ENCODE data around the gene CUEDC1. TPM values are rescaled to one million over a fixed set of nuclear protein-coding genes. Genes with fewer than 3 reads are reported as not detected.

Gene CUEDC1
- total RNA-seq, 3 donors from 2014 or later = 23.5 to 46.8 (median 23.6) TPM

GRCh38 chr17:57864273-57864672 is 90.9 kb downstream of the CUEDC1 start:
- no peak for TF ChIP-seq CTCF (IDR thresholded peaks at IDR 0.05)
- H3K9me3 ChIP-seq = no peaks in the 10 kb centered on the region
- intact Hi-C loops (cut with DNase I, micrococcal nuclease) = no loop called here
- H3K4me3 ChIP-seq = no peak overlapping the region
- DNase-seq (peak in 1 of 3 donors; percentile 6), ATAC-seq (no peak)
- H3K4me1 ChIP-seq (ENCODE audit: low read depth) = peaks cover 24% of the 10 kb centered on the region
- no peaks in the 10 kb centered on the region for H3K36me3 ChIP-seq (ENCODE audit: low read depth)

GRCh38 chr17:57862694-57863667 is 92.2 kb downstream of the CUEDC1 start:
- intact Hi-C loops (cut with DNase I, micrococcal nuclease) = no loop called here
- DNase-seq (peak in 1 of 3 donors; percentile 16), ATAC-seq (no peak)
- no peak for TF ChIP-seq CTCF (IDR thresholded peaks at IDR 0.05)
- Histone ChIP-seq H3K4me3 (no peak overlapping the region), H3K36me3 (ENCODE audit: low read depth) (no peaks in the 10 kb centered on the region), H3K4me1 (ENCODE audit: low read depth) (peaks cover 22% of the 10 kb centered on the region), H3K9me3 (no peaks in the 10 kb centered on the region)

GRCh38 chr17:57861790-57862693 is 93.2 kb downstream of the CUEDC1 start:
- Histone ChIP-seq H3K4me1 (ENCODE audit: low read depth) (peaks cover 24% of the 10 kb centered on the region), H3K4me3 (peak overlapping the region; percentile 11), H3K9me3 (no peaks in the 10 kb centered on the region), H3K36me3 (ENCODE audit: low read depth) (no peaks in the 10 kb centered on the region)
- peak; percentile 64 to 83 (median 78) for DNase-seq
- intact Hi-C loops (cut with DNase I, micrococcal nuclease) = no loop called here
- peak; percentile 76 for ATAC-seq
- no peak for TF ChIP-seq CTCF (IDR thresholded peaks at IDR 0.05)

- peak; percentile 83 for ATAC-seq
- H3K4me3 ChIP-seq = no peak overlapping the region
- no peaks in the 10 kb centered on the region for H3K36me3 ChIP-seq (ENCODE audit: low read depth)
- no peaks in the 10 kb centered on the region for H3K9me3 ChIP-seq
- intact Hi-C loops (cut with DNase I, micrococcal nuclease) = no loop called here
- no peak for TF ChIP-seq CTCF (IDR thresholded peaks at IDR 0.05)
- peaks cover 24% of the 10 kb centered on the region for H3K4me1 ChIP-seq (ENCODE audit: low read depth)
- DNase-seq = peak; percentile 73 to 89 (median 81)
These were observed 94.0 kb downstream of the CUEDC1 start for GRCh38 chr17:57861000-57861789.

All from mucosa of descending colon (tissue), 3 donors.